ENCODE results near the gene C11orf68.

Gene C11orf68

GRCh38 chr11:65927904-65928397, 9.1 kb upstream of the C11orf68 start:
- no peak for TF ChIP-seq ZNF274 (IDR thresholded peaks at IDR 0.05; ENCODE audit: low read depth, low read length)
- H3K4me3 ChIP-seq (ENCODE audit: low read length) = peak overlapping the region; percentile 24; the same call in 1 of the 2 replicates

GRCh38 chr11:65925397-65925796, 6.5 kb upstream of the C11orf68 start:
- no peak for TF ChIP-seq ZNF274 (IDR thresholded peaks at IDR 0.05; ENCODE audit: low read depth, low read length)
- H3K4me3 ChIP-seq (ENCODE audit: low read length) = no peak overlapping the region

- H3K4me3 ChIP-seq (ENCODE audit: low read length) = no peak overlapping the region
- no peak for TF ChIP-seq ZNF274 (IDR thresholded peaks at IDR 0.05; ENCODE audit: low read depth, low read length)
These were observed 3.7 kb upstream of the C11orf68 start for GRCh38 chr11:65922565-65922964.

GRCh38 chr11:65921876-65922275, 3.0 kb upstream of the C11orf68 start:
- H3K4me3 ChIP-seq (ENCODE audit: low read length) = no peak overlapping the region
- no peak for TF ChIP-seq ZNF274 (IDR thresholded peaks at IDR 0.05; ENCODE audit: low read depth, low read length)

- H3K4me3 ChIP-seq (ENCODE audit: low read length) = peak overlapping the region; percentile 87; the same call in 1 of the 2 replicates
- TF ChIP-seq ZNF274 (IDR thresholded peaks at IDR 0.05; ENCODE audit: low read depth, low read length) = no peak
These were observed 2.2 kb upstream of the C11orf68 start for GRCh38 chr11:65921033-65921555.

GRCh38 chr11:65920372-65920802, 1.5 kb upstream of the C11orf68 start:
- no peak for TF ChIP-seq ZNF274 (IDR thresholded peaks at IDR 0.05; ENCODE audit: low read depth, low read length)

GRCh38 chr11:65919573-65920371, 910 bp upstream of the C11orf68 start:
- H3K4me3 ChIP-seq (ENCODE audit: low read length) = peak overlapping the region; percentile 87
- TF ChIP-seq ZNF274 (IDR thresholded peaks at IDR 0.05; ENCODE audit: low read depth, low read length) = no peak

More at GRCh38 chr11:65920372-65920802, 1.5 kb upstream of the C11orf68 start:
- H3K4me3 ChIP-seq (ENCODE audit: low read length) = peak overlapping the region; percentile 87; the same call in 1 of the 2 replicates

- H3K4me3 ChIP-seq (ENCODE audit: low read length) = peak within 1 kb of the TSS; percentile 87
- no peak for TF ChIP-seq ZNF274 (IDR thresholded peaks at IDR 0.05; ENCODE audit: low read depth, low read length)
These were observed 295 bp upstream of the C11orf68 start, which contains the start of gene DRAP1 for GRCh38 chr11:65919141-65919572. TSS of gene DRAP1 (plus strand) at chr11:65919426. CDS start at chr11:65919502, 76 bp downstream.

- peak overlapping the region; percentile 83 for H3K4me3 ChIP-seq (ENCODE audit: low read length)
- no peak for TF ChIP-seq ZNF274 (IDR thresholded peaks at IDR 0.05; ENCODE audit: low read depth, low read length)
These were observed 1.2 kb downstream of the C11orf68 start for GRCh38 chr11:65917434-65918210.

GRCh38 chr11:65917077-65917433, 1.8 kb downstream of the C11orf68 start:
- TF ChIP-seq ZNF274 (IDR thresholded peaks at IDR 0.05; ENCODE audit: low read depth, low read length) = no peak
- no peak overlapping the region for H3K4me3 ChIP-seq (ENCODE audit: low read length)

GRCh38 chr11:65916391-65916790, 2.5 kb downstream of the C11orf68 start:
- TF ChIP-seq ZNF274 (IDR thresholded peaks at IDR 0.05; ENCODE audit: low read depth, low read length) = no peak
- no peak overlapping the region for H3K4me3 ChIP-seq (ENCODE audit: low read length)

- TF ChIP-seq ZNF274 (IDR thresholded peaks at IDR 0.05; ENCODE audit: low read depth, low read length) = no peak
- H3K4me3 ChIP-seq (ENCODE audit: low read length) = no peak overlapping the region
These were observed 3.0 kb downstream of the C11orf68 start for GRCh38 chr11:65915821-65916251.

- no peak overlapping the region for H3K4me3 ChIP-seq (ENCODE audit: low read length)
- no peak for TF ChIP-seq ZNF274 (IDR thresholded peaks at IDR 0.05; ENCODE audit: low read depth, low read length)
These were observed 3.6 kb downstream of the C11orf68 start for GRCh38 chr11:65915101-65915820.

GRCh38 chr11:65912845-65913244, 6.0 kb downstream of the C11orf68 start:
- no peak for TF ChIP-seq ZNF274 (IDR thresholded peaks at IDR 0.05; ENCODE audit: low read depth, low read length)
- no peak overlapping the region for H3K4me3 ChIP-seq (ENCODE audit: low read length)
